IMR-90 (cell line): Measurements from ENCODE around the gene POLR3K. TPM values are rescaled to one million over a fixed set of nuclear protein-coding genes. Genes with fewer than 3 reads are reported as not detected.
"Not testable (repeated sequence)": the region's sequence is repeated elsewhere in the genome, so short reads cannot be mapped to it uniquely, and the experiment has no call there.

Experiments used
- ATAC-seq: fragments of 200-7000 bp; cut with Tn5 transposase; 2 replicates; pipeline ENCODE4 v1.9.1; 2020; ENCODE audit warnings: low read depth, mild to moderate bottlenecking, moderate library complexity
- BruUV-seq: library from RNA; stranded (reverse); fragments of 400-500 nt; replicated peaks from 2 replicates; lab custom pipeline; 2021; lab: Mats Ljungman, UMichigan
- CTCF ChIA-PET: fragments of 300-600 bp; formaldehyde crosslinking; extraction: SDS; loops from one replicate; lab custom pipeline; 2021; ENCODE audit warnings: antibody characterized with exemption; lab: Yijun Ruan, JAX
- POLR2A ChIA-PET: fragments of 300-600 bp; sonication (Branson Sonifier 250); formaldehyde crosslinking; loops from one replicate; lab custom pipeline; 2022; ENCODE audit warnings: antibody characterized with exemption; ENCODE audit not compliant: unreplicated experiment; lab: Charles Lee
- DNase-seq: peaks from one replicate; pipeline ENCODE4 v3.0.0; 2013
- H2AFZ ChIP-seq: replicated peaks from 2 replicates; pipeline ENCODE3; 2013; ENCODE audit warnings: low read length, mild to moderate bottlenecking; ENCODE audit not compliant: poor library complexity
- H2AK5ac ChIP-seq: 2 replicates; pipeline ENCODE4 v1.6.1; 2013; ENCODE audit warnings: low read depth, low read length, inconsistent platforms
- H2AK9ac ChIP-seq: replicated peaks from 2 replicates; pipeline ENCODE3; 2013; ENCODE audit warnings: mild to moderate bottlenecking, low read depth, low read length, moderate library complexity; ENCODE audit not compliant: poor library complexity
- H2BK120ac ChIP-seq: 2 replicates; pipeline ENCODE4 v1.6.1; 2013; ENCODE audit warnings: low read depth, low read length, inconsistent platforms
- H2BK15ac ChIP-seq: 3 replicates; pipeline ENCODE4 v1.6.1; 2013; ENCODE audit warnings: low read depth, low read length, inconsistent platforms
- H2BK20ac ChIP-seq: 2 replicates; pipeline ENCODE4 v1.6.1; 2013; ENCODE audit warnings: low read depth, mild to moderate bottlenecking, inconsistent platforms, low read length, moderate library complexity
- H2BK5ac ChIP-seq: 2 replicates; pipeline ENCODE4 v1.6.1; 2013; ENCODE audit warnings: mild to moderate bottlenecking, low read depth, low read length, inconsistent platforms; ENCODE audit not compliant: poor library complexity, severe bottlenecking
- H3K14ac ChIP-seq: replicated peaks from 2 replicates; pipeline ENCODE4 v1.6.1; 2013; ENCODE audit warnings: low read depth, low read length, inconsistent platforms
- H3K18ac ChIP-seq: 2 replicates; pipeline ENCODE4 v1.6.1; 2013; ENCODE audit warnings: low read depth, low read length, control low read depth
- H3K23ac ChIP-seq: 2 replicates; pipeline ENCODE4 v1.6.1; 2013; ENCODE audit warnings: low read depth, low read length, inconsistent platforms
- H3K27ac ChIP-seq: 2 replicates; pipeline ENCODE4 v1.5.1; 2013; ENCODE audit warnings: mild to moderate bottlenecking, control low read depth, low read length; ENCODE audit not compliant: insufficient read depth
- H3K27me3 ChIP-seq: 2 replicates; pipeline ENCODE4 v1.6.1; 2013; ENCODE audit warnings: low read length; ENCODE audit not compliant: control insufficient read depth, insufficient read depth
- H3K36me3 ChIP-seq: 2 replicates; pipeline ENCODE4 v1.6.1; 2013; ENCODE audit warnings: low read length, mixed read lengths; ENCODE audit not compliant: control insufficient read depth, insufficient read depth
- H3K4ac ChIP-seq: 2 replicates; pipeline ENCODE4 v1.6.1; 2013; ENCODE audit warnings: low read depth, low read length, inconsistent platforms
- H3K4me1 ChIP-seq: 2 replicates; pipeline ENCODE4 v1.6.1; 2013; ENCODE audit warnings: low read length, mixed read lengths; ENCODE audit not compliant: control insufficient read depth, insufficient read depth
- H3K4me2 ChIP-seq: 2 replicates; pipeline ENCODE4 v1.6.1; 2013; ENCODE audit warnings: low read depth, mild to moderate bottlenecking, control low read depth, low read length, moderate library complexity
- H3K4me3 ChIP-seq: 2 replicates; pipeline ENCODE4 v1.5.1; 2013; ENCODE audit warnings: low read depth, mild to moderate bottlenecking, control low read depth, low read length, moderate library complexity; ENCODE audit not compliant: insufficient read depth
- H3K56ac ChIP-seq: 2 replicates; pipeline ENCODE4 v1.6.1; 2013; ENCODE audit warnings: low read length, inconsistent platforms; ENCODE audit not compliant: insufficient read depth; ENCODE audit errors: extremely low read depth
- H3K79me1 ChIP-seq, 2 experiments: 2 replicates each; pipeline ENCODE4 v1.6.1; 2013; ENCODE audit warnings: low read length in 2 of 2, inconsistent platforms in 1 of 2, low read depth in 1 of 2
- H3K9ac ChIP-seq: 2 replicates; pipeline ENCODE4 v1.6.1; 2013; ENCODE audit warnings: low read depth, low read length, control low read depth
- H3K9me1 ChIP-seq: 2 replicates; pipeline ENCODE4 v1.6.1; 2013; ENCODE audit warnings: low read length, inconsistent platforms; ENCODE audit not compliant: insufficient read depth
- H3K9me3 ChIP-seq: 2 replicates; pipeline ENCODE4 v1.6.1; 2013; ENCODE audit warnings: low read length; ENCODE audit not compliant: control insufficient read depth, insufficient read depth
- H4K20me1 ChIP-seq: 2 replicates; pipeline ENCODE4 v1.6.1; 2013; ENCODE audit warnings: low read length, inconsistent platforms; ENCODE audit not compliant: insufficient read depth
- H4K5ac ChIP-seq: 2 replicates; pipeline ENCODE4 v1.6.1; 2013; ENCODE audit warnings: mild to moderate bottlenecking, low read depth, low read length, control low read depth
- H4K8ac ChIP-seq, 2 experiments: 2 replicates each; pipeline ENCODE4 v1.6.1; 2013; ENCODE audit warnings: low read depth in 2 of 2, low read length in 2 of 2, control low read depth in 1 of 2, inconsistent platforms in 1 of 2
- H4K91ac ChIP-seq: 2 replicates; pipeline ENCODE4 v1.6.1; 2013; ENCODE audit warnings: low read depth, low read length, inconsistent platforms; ENCODE audit not compliant: insufficient read depth
- CTCF ChIP-seq: conservative IDR thresholded peaks from 2 replicates; pipeline ENCODE4 v1.5.1; 2012; ENCODE audit warnings: mild to moderate bottlenecking, low read depth, low read length, improper control_type of control experiment
- RAD21 ChIP-seq: IDR thresholded peaks from 2 replicates; pipeline ENCODE4 v1.6.1; 2012; ENCODE audit warnings: low read length, improper control_type of control experiment
- WGBS, 2 experiments: methylation state at CpG; one replicate each; pipeline versions ENCODE4 v1.1.5 to v1.1.7; 2013; ENCODE audit warnings: missing lambda C conversion rate in 2 of 2; ENCODE audit not compliant: insufficient read length in 1 of 2; ENCODE audit errors: extremely low coverage in 2 of 2; 5-methylcytosine and 5-hydroxymethylcytosine counted together
- dilution Hi-C: fragments of 300-500 bp; cut with HindIII; formaldehyde crosslinking; loops from one replicate; pipeline ENCODE4 v1.14.3; 2018; ENCODE audit warnings: low sequenced_read_pairs; ENCODE audit not compliant: unreplicated experiment
- in situ Hi-C: fragments of 300-500 bp; cut with MboI; formaldehyde crosslinking; loops from 3 replicates; pipeline ENCODE4 v1.14.3; 2019; ENCODE audit warnings: low sequenced_read_pairs, inconsistent platforms, mixed read lengths
- intact Hi-C: fragments of 100-400 bp; cut with micrococcal nuclease; formaldehyde crosslinking; loops from 2 replicates; pipeline ENCODE4 v1.10.0; 2022
- polyA plus RNA-seq, 3 experiments: library from polyadenylated mRNA; depleted of rRNA; stranded (reverse); fragments of >200 nt; gene quantifications; 2 replicates each; pipeline ENCODE4 v1.2.3, GENCODE V29; 2012; ENCODE audit warnings: low replicate concordance in 1 of 3
- total RNA-seq: library from RNA; depleted of rRNA; stranded (reverse); fragments of >200 nt; gene quantifications from 2 replicates; pipeline ENCODE4 v1.2.3, GENCODE V29; 2012

The POLR3K gene
- total and polyA plus RNA-seq, 2 of the 4 experiments (the other 2 are of a cell fraction): 9.0 to 39.5 TPM

DNA sequence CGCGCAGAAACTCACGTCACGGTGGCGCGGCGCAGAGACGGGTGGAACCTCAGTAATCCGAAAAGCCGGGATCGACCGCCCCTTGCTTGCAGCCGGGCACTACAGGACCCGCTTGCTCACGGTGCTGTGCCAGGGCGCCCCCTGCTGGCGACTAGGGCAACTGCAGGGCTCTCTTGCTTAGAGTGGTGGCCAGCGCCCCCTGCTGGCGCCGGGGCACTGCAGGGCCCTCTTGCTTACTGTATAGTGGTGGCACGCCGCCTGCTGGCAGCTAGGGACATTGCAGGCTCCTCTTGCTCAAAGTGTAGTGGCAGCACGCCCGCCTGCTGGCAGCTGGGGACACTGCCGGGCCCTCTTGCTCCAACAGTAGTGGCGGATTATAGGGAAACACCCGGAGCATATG is 42.6 kb downstream of the POLR3K start:
- H3K9me3 ChIP-seq, H4K5ac ChIP-seq, H2AK9ac ChIP-seq, H3K18ac ChIP-seq, H3K79me1 ChIP-seq, CTCF ChIA-PET, H4K8ac ChIP-seq, H2BK20ac ChIP-seq, H4K91ac ChIP-seq, H3K4me3 ChIP-seq, H3K9ac ChIP-seq, POLR2A ChIA-PET, H3K27me3 ChIP-seq, H3K27ac ChIP-seq, dilution Hi-C loops, intact Hi-C loops, H3K4me2 ChIP-seq, H2AFZ ChIP-seq, H2BK120ac ChIP-seq, H3K36me3 ChIP-seq, H2BK5ac ChIP-seq, H4K20me1 ChIP-seq, H3K14ac ChIP-seq, BruUV-seq, DNase-seq, H3K23ac ChIP-seq, H3K9me1 ChIP-seq, H3K4ac ChIP-seq, H3K4me1 ChIP-seq, H2AK5ac ChIP-seq, H3K56ac ChIP-seq, H2BK15ac ChIP-seq, in situ Hi-C loops: not testable (repeated sequence)
- no CpG with 5 or more reads among the region's 27 CpGs for WGBS, 2 experiments
- TF ChIP-seq CTCF: peak; percentile 40
- TF ChIP-seq RAD21: peak; percentile 17; the same call in 1 of the 2 replicates
- peak; percentile 53 for ATAC-seq
